H9 (cell line): ENCODE results near the gene SERINC1. TPM values are rescaled to one million over a fixed set of nuclear protein-coding genes. Genes with fewer than 3 reads are reported as not detected.
"Not testable (repeated sequence)": the region's sequence is repeated elsewhere in the genome, so short reads cannot be mapped to it uniquely, and the experiment has no call there.

Source experiments
- DNase-seq: peaks from one replicate; pipeline ENCODE4 v3.0.0-alpha.2; 2017
- H2AFZ ChIP-seq: one replicate; pipeline ENCODE4 v1.6.1; 2013; ENCODE audit warnings: mild to moderate bottlenecking, low read length, control low read depth, moderate library complexity
- H2AK5ac ChIP-seq: 2 replicates; pipeline ENCODE4 v1.6.1; 2013; ENCODE audit warnings: low read length, control low read depth, mixed read lengths; ENCODE audit not compliant: insufficient read length
- H2BK120ac ChIP-seq: one replicate; pipeline ENCODE4 v1.6.1; 2013; ENCODE audit warnings: low read depth, mild to moderate bottlenecking, low read length, control low read depth, inconsistent platforms; ENCODE audit not compliant: poor library complexity, severe bottlenecking
- H2BK12ac ChIP-seq: 2 replicates; pipeline ENCODE4 v1.6.1; 2013; ENCODE audit warnings: low read length, control low read depth, mixed read lengths, low read depth; ENCODE audit not compliant: insufficient read length
- H2BK15ac ChIP-seq: 2 replicates; pipeline ENCODE4 v1.6.1; 2013; ENCODE audit warnings: low read depth, low read length, control low read depth
- H2BK20ac ChIP-seq: one replicate; pipeline ENCODE4 v1.6.1; 2013; ENCODE audit warnings: low read depth, mild to moderate bottlenecking, low read length, control low read depth, inconsistent platforms; ENCODE audit not compliant: poor library complexity, severe bottlenecking
- H2BK5ac ChIP-seq: 2 replicates; pipeline ENCODE4 v1.6.1; 2013; ENCODE audit warnings: low read length, control low read depth, mixed read lengths; ENCODE audit not compliant: insufficient read length
- H3K14ac ChIP-seq: 2 replicates; pipeline ENCODE4 v1.6.1; 2013; ENCODE audit warnings: low read length, control low read depth; ENCODE audit not compliant: insufficient read depth
- H3K18ac ChIP-seq: 2 replicates; pipeline ENCODE4 v1.6.1; 2013; ENCODE audit warnings: low read depth, mild to moderate bottlenecking, mixed read lengths, low read length, control low read depth; ENCODE audit not compliant: insufficient read length
- H3K23ac ChIP-seq: 2 replicates; pipeline ENCODE4 v1.6.1; 2013; ENCODE audit warnings: low read length, control low read depth, mixed read lengths, low read depth; ENCODE audit not compliant: insufficient read length
- H3K23me2 ChIP-seq: 2 replicates; pipeline ENCODE4 v1.6.1; 2013; ENCODE audit warnings: low read depth, mild to moderate bottlenecking, mixed read lengths, low read length, control low read depth; ENCODE audit not compliant: insufficient read length, poor library complexity, severe bottlenecking
- H3K27ac ChIP-seq: 2 replicates; pipeline ENCODE4 v1.5.1; 2013; ENCODE audit warnings: low read length, control low read depth, mixed read lengths, low read depth; ENCODE audit not compliant: insufficient read length
- H3K27me3 ChIP-seq: 2 replicates; pipeline ENCODE4 v1.6.1; 2013; ENCODE audit warnings: low read length, control low read depth, inconsistent platforms; ENCODE audit not compliant: insufficient read depth
- H3K4ac ChIP-seq: 2 replicates; pipeline ENCODE4 v1.6.1; 2013; ENCODE audit warnings: low read depth, mild to moderate bottlenecking, control low read depth, inconsistent platforms, low read length, moderate library complexity
- H3K4me1 ChIP-seq: 2 replicates; pipeline ENCODE4 v1.6.1; 2013; ENCODE audit warnings: low read length, control low read depth, inconsistent platforms; ENCODE audit not compliant: insufficient read depth
- H3K4me2 ChIP-seq: 2 replicates; pipeline ENCODE4 v1.6.1; 2013; ENCODE audit warnings: low read length, control low read depth, mixed read lengths; ENCODE audit not compliant: insufficient read length, insufficient read depth
- H3K56ac ChIP-seq: 2 replicates; pipeline ENCODE4 v1.6.1; 2013; ENCODE audit warnings: low read depth, mild to moderate bottlenecking, mixed read lengths, low read length, control low read depth; ENCODE audit not compliant: insufficient read length
- H3K79me1 ChIP-seq: 2 replicates; pipeline ENCODE4 v1.6.1; 2013; ENCODE audit warnings: low read depth, mild to moderate bottlenecking, moderate library complexity, low read length, control low read depth, inconsistent platforms; ENCODE audit not compliant: insufficient read depth, poor library complexity, severe bottlenecking
- H3K79me2 ChIP-seq: 2 replicates; pipeline ENCODE4 v1.6.1; 2013; ENCODE audit warnings: low read length, control low read depth, inconsistent platforms; ENCODE audit not compliant: insufficient read depth
- H3K9ac ChIP-seq: 2 replicates; pipeline ENCODE4 v1.6.1; 2013; ENCODE audit warnings: low read length, control low read depth, mixed read lengths; ENCODE audit not compliant: insufficient read length; ENCODE audit errors: extremely low read depth
- H3K9me3 ChIP-seq: one replicate; pipeline ENCODE4 v1.6.1; 2013; ENCODE audit warnings: low read depth, low read length, inconsistent platforms; ENCODE audit not compliant: control insufficient read depth
- H3T11ph ChIP-seq: one replicate; pipeline ENCODE4 v1.6.1; 2013; ENCODE audit warnings: mild to moderate bottlenecking, low read length, control low read depth, inconsistent platforms
- H4K20me1 ChIP-seq: one replicate; pipeline ENCODE4 v1.6.1; 2013; ENCODE audit not compliant: control insufficient read depth, insufficient read length, insufficient read depth
- H4K5ac ChIP-seq: 2 replicates; pipeline ENCODE4 v1.6.1; 2013; ENCODE audit warnings: low read depth, mild to moderate bottlenecking, mixed read lengths, low read length, control low read depth; ENCODE audit not compliant: insufficient read length
- H4K8ac ChIP-seq: replicated peaks from 2 replicates; pipeline ENCODE4 v1.6.1; 2013; ENCODE audit warnings: low read length, control low read depth, mixed read lengths, low read depth; ENCODE audit not compliant: insufficient read length
- H4K91ac ChIP-seq: 2 replicates; pipeline ENCODE4 v1.6.1; 2013; ENCODE audit warnings: low read depth, mild to moderate bottlenecking, moderate library complexity, mixed read lengths, low read length, control low read depth; ENCODE audit not compliant: insufficient read length
- H3K27ac Mint-ChIP-seq, 3 experiments: 2 replicates in 2 of 3; 3 replicates in 1 of 3; pipeline ENCODE4 v1.8.0; 2020 to 2021; ENCODE audit warnings: mixed read lengths in 3 of 3, mild to moderate bottlenecking in 1 of 3, moderate library complexity in 1 of 3
- H3K27me3 Mint-ChIP-seq: 2 replicates; pipeline ENCODE4 v1.8.0; 2021; ENCODE audit warnings: low read depth, mild to moderate bottlenecking, moderate library complexity, mixed read lengths
- H3K36me3 Mint-ChIP-seq, 3 experiments: 2 replicates in 2 of 3; 3 replicates in 1 of 3; pipeline ENCODE4 v1.8.0; 2020 to 2021; ENCODE audit warnings: low read depth in 3 of 3, mixed read lengths in 3 of 3; ENCODE audit not compliant: insufficient read depth in 1 of 3
- H3K4me1 Mint-ChIP-seq, 2 experiments: 2 replicates each; pipeline ENCODE4 v1.8.0; 2020; ENCODE audit warnings: mixed read lengths in 2 of 2
- H3K4me3 Mint-ChIP-seq, 2 experiments: 2 replicates in 1 of 2; 3 replicates in 1 of 2; pipeline ENCODE4 v1.8.0; 2020 to 2021; ENCODE audit warnings: mild to moderate bottlenecking in 2 of 2, mixed read lengths in 2 of 2, moderate library complexity in 1 of 2
- H3K9me3 Mint-ChIP-seq, 2 experiments: 2 replicates in 1 of 2; 3 replicates in 1 of 2; pipeline ENCODE4 v1.8.0; 2020; ENCODE audit warnings: mild to moderate bottlenecking in 2 of 2, mixed read lengths in 2 of 2, moderate library complexity in 1 of 2
- CTCF ChIP-seq: fragments of 200-600 bp; sonication (generic); conservative IDR thresholded peaks from 3 replicates; pipeline ENCODE4 v1.8.0; 2021; ENCODE audit warnings: antibody characterized with exemption, mild to moderate bottlenecking
- WGBS: extraction: QIAGEN DNeasy Blood & Tissue Kit; methylation state at CpG from one replicate; pipeline ENCODE4 v1.1.7; 2013; ENCODE audit warnings: missing lambda C conversion rate, low lambda C conversion rate, mixed read lengths; ENCODE audit not compliant: insufficient read length; ENCODE audit errors: extremely low coverage; 5-methylcytosine and 5-hydroxymethylcytosine counted together
- total RNA-seq: library from RNA; stranded (reverse); gene quantifications from 2 replicates; pipeline ENCODE4 v1.2.1, GENCODE V29; 2021

Gene SERINC1
- total RNA-seq, 1 experiment from 2014 or later, result 48.4 TPM

GRCh38 chr6:122511193-122511924 lies 39.8 kb upstream of the SERINC1 start:
- no peak overlapping the region for H3K4me2 ChIP-seq
- H2AK5ac ChIP-seq, result no peak overlapping the region
- H4K5ac ChIP-seq, result no peak overlapping the region
- no peak overlapping the region for H3T11ph ChIP-seq
- H2BK20ac ChIP-seq, result no peak overlapping the region
- H2BK5ac ChIP-seq, result no peak overlapping the region
- no peaks in the 10 kb centered on the region for H3K27me3 ChIP-seq
- H4K91ac ChIP-seq, result no peak overlapping the region
- H3K79me1 ChIP-seq, result peaks cover 3% of the 10 kb centered on the region
- no peak overlapping the region for H2BK12ac ChIP-seq
- no peak overlapping the region for H4K8ac ChIP-seq
- no peaks in the 10 kb centered on the region for H3K9me3 ChIP-seq
- Mint-ChIP-seq H3K4me3 (no peak overlapping the region), H3K36me3 (peaks cover 29 to 50% (median 31%) of the 10 kb centered on the region in 3 experiments), H3K4me1 (peaks cover 0 to 4% of the 10 kb centered on the region in 2 experiments; a peak in 1 of 4 replicates), H3K27me3 (no peaks in the 10 kb centered on the region), H3K9me3 (peaks cover 14 to 16% of the 10 kb centered on the region in 2 experiments), H3K27ac (no peak overlapping the region; a peak in 1 of 7 replicates)
- peaks cover 8% of the 10 kb centered on the region; the same call in 1 of the 2 replicates for H3K79me2 ChIP-seq
- H4K20me1 ChIP-seq, result no peaks in the 10 kb centered on the region
- H3K18ac ChIP-seq, result no peak overlapping the region
- WGBS, result no CpG with 5 or more reads among the region's 13 CpGs
- no peak overlapping the region for H2BK15ac ChIP-seq
- no peaks in the 10 kb centered on the region for H3K23me2 ChIP-seq
- no peak overlapping the region for H2AFZ ChIP-seq
- no peak for TF ChIP-seq CTCF
- H3K4ac ChIP-seq, result no peak overlapping the region
- DNase-seq, result no peak
- no peak overlapping the region for H3K14ac ChIP-seq
- H2BK120ac ChIP-seq, result no peak overlapping the region
- no peak overlapping the region for H3K9ac ChIP-seq
- no peak overlapping the region for H3K56ac ChIP-seq
- no peak overlapping the region for H3K23ac ChIP-seq
- H3K4me1 ChIP-seq, result no peaks in the 10 kb centered on the region
- H3K27ac ChIP-seq, result no peak overlapping the region

- not testable (repeated sequence) for H3K27me3 Mint-ChIP-seq, H4K8ac ChIP-seq, DNase-seq, H3K4me1 ChIP-seq, H3K79me1 ChIP-seq, H2AK5ac ChIP-seq, H3K4ac ChIP-seq, H3K9ac ChIP-seq, H3K4me2 ChIP-seq, H3T11ph ChIP-seq, H3K18ac ChIP-seq, H3K27me3 ChIP-seq, H3K14ac ChIP-seq, H3K56ac ChIP-seq, H3K23ac ChIP-seq, H3K23me2 ChIP-seq, H4K20me1 ChIP-seq, H3K27ac Mint-ChIP-seq, H2BK12ac ChIP-seq, H2BK5ac ChIP-seq, H2BK15ac ChIP-seq, H4K5ac ChIP-seq, H2BK20ac ChIP-seq, H3K27ac ChIP-seq, H2AFZ ChIP-seq, H3K4me1 Mint-ChIP-seq, H3K4me3 Mint-ChIP-seq, H2BK120ac ChIP-seq, H4K91ac ChIP-seq
- no CpG with 5 or more reads among the region's 3 CpGs for WGBS
- H3K79me2 ChIP-seq, result peaks cover 10% of the 10 kb centered on the region; the same call in 1 of the 2 replicates
- peaks cover 61 to 80% (median 72%) of the 10 kb centered on the region in 3 experiments for H3K36me3 Mint-ChIP-seq
- peaks cover 29% of the 10 kb centered on the region for H3K9me3 ChIP-seq
- H3K9me3 Mint-ChIP-seq, result peaks cover 64 to 68% of the 10 kb centered on the region in 2 experiments
These were observed 33.6 kb upstream of the SERINC1 start for GRCh38 chr6:122505170-122505569.
